ENCODE data around the gene SPTB. TPM values are rescaled to one million over a fixed set of nuclear protein-coding genes. Genes with fewer than 3 reads are reported as not detected.

The SPTB gene
- total RNA-seq, 1 experiment from 2014 or later = 2.3 TPM

DNA sequence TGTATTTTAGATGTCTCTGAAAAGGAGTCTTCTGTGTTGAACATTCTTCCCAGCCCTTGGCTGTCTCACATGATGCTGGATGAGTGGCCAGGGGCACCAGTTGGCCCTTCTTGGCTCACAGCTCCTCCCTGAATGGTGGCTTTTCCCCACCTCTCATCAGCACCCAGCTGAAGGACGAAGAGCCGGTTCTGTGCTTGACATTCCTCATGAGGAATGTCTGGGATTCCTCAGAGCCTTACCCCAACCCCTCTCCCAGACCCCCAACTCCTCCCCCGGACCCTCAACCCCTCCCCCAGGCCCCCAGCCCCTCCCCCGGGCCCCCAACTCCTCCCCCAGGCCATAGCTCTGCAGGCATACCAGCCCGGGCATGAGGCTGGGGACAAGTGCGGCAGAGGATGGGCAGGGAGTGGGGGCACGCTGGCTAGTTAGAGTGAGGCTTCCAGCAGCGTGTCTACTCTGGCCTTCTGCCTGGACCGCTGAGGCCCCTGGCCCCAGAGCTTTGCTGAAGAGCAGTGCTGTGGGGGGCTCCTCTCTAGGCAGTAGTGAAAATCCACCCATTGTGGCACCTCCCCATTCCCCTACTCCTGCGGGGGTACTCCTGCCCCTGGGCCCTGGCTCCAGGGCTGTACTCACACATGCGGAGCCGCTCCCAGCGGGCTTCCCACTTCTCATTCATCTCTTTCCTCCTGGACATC lies 111.2 kb downstream of the SPTB start:
- BruUV-seq (replicated peaks) = no TSS peak
- TF ChIP-seq, protein P1, sequence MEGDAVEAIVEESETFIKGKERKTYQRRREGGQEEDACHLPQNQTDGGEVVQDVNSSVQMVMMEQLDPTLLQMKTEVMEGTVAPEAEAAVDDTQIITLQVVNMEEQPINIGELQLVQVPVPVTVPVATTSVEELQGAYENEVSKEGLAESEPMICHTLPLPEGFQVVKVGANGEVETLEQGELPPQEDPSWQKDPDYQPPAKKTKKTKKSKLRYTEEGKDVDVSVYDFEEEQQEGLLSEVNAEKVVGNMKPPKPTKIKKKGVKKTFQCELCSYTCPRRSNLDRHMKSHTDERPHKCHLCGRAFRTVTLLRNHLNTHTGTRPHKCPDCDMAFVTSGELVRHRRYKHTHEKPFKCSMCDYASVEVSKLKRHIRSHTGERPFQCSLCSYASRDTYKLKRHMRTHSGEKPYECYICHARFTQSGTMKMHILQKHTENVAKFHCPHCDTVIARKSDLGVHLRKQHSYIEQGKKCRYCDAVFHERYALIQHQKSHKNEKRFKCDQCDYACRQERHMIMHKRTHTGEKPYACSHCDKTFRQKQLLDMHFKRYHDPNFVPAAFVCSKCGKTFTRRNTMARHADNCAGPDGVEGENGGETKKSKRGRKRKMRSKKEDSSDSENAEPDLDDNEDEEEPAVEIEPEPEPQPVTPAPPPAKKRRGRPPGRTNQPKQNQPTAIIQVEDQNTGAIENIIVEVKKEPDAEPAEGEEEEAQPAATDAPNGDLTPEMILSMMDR (conservative IDR thresholded peaks at IDR 0.05; ENCODE audit: low read depth, low read length) = no peak
- TF ChIP-seq EZH2phosphoT487 (IDR thresholded peaks at IDR 0.05; ENCODE audit: borderline replicate concordance, low read length) = no peak
- TF ChIP-seq EZH2 (IDR thresholded peaks at IDR 0.05; ENCODE audit: low read length, unreplicated experiment) = no peak
- CTCF ChIA-PET = interaction anchor here (1.1 kb wide), 1 partner anchor 13 kb away, joined by 3 read pairs; no protein-coding TSS in a partner anchor
- intact Hi-C loops (cut with micrococcal nuclease) = no loop called here
- Histone ChIP-seq H4K20me1 (ENCODE audit: low read length) (no peaks in the 10 kb centered on the region), H3K36me3 (ENCODE audit: low read depth, low read length) (no peaks in the 10 kb centered on the region), H3K27ac (ENCODE audit: low read length) (no peak overlapping the region), H2AFZ (ENCODE audit: low read length) (no peak overlapping the region), H3K79me2 (ENCODE audit: low read length) (no peaks in the 10 kb centered on the region), H3K4me2 (ENCODE audit: low read length) (no peak overlapping the region), H3K9ac (ENCODE audit: low read length) (no peak overlapping the region), H3K27me3 (ENCODE audit: low read length) (no peaks in the 10 kb centered on the region), H3K9me3 (ENCODE audit: low read length) (no peaks in the 10 kb centered on the region), H3K9me2 (replicated peaks; ENCODE audit: low read length) (no peaks in the 10 kb centered on the region), H3F3A (ENCODE audit: low read length, unreplicated experiment) (no peaks in the 10 kb centered on the region), H3K4me1 (ENCODE audit: insufficient read depth, low read length) (peaks cover 21% of the 10 kb centered on the region), H3K4me3 (ENCODE audit: low read length) (no peak overlapping the region)
- no peak for DNase-seq
- POLR2A ChIA-PET (ENCODE audit: unreplicated experiment) = no interaction called here
- no peak for ATAC-seq

DNA sequence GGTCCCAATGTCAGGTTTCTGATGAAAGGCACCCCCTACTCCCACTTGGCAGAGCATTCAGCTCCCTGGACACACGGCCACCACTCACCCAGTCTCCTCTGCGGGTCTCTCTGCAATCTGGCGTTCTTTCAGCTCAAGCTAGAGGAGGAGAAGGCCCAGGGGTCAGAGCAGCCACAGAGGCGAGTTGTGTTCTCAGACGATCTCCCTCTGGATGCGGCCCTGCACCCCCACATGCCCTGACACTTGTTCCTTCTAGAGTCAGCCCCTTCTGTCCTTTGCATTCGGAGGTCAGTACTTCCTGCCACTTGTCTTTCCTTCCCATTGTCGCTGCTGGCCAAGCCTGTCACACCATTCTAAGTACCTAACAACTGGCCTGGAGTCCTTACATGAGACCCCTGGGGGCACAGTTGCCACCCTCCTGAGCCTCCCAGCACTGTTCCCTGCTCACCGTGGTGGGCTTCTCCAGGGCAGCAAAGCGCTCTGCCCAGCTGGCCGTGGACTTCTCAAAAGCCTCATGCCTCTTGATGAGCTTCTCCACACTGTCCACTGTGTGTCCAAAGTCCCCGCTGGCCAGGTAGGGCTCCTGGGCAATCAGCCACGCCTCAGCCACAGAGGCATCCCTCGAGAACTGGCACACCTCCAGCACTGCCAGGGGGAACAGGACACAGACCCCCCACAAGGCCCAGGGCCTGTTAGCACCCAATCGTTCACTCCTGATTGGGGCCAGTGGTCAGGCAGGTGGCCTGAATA lies 112.3 kb downstream of the SPTB start:
- POLR2A ChIA-PET (ENCODE audit: unreplicated experiment) = no interaction called here
- no peak overlapping the region for H3K9ac ChIP-seq (ENCODE audit: low read length)
- no peak overlapping the region for H2AFZ ChIP-seq (ENCODE audit: low read length)
- H4K20me1 ChIP-seq (ENCODE audit: low read length) = no peaks in the 10 kb centered on the region
- no peak overlapping the region for H3K27ac ChIP-seq (ENCODE audit: low read length)
- no TSS peak for BruUV-seq (replicated peaks)
- H3K4me2 ChIP-seq (ENCODE audit: low read length) = no peak overlapping the region
- H3K36me3 ChIP-seq (ENCODE audit: low read depth, low read length) = no peaks in the 10 kb centered on the region
- H3K79me2 ChIP-seq (ENCODE audit: low read length) = no peaks in the 10 kb centered on the region
- CTCF ChIA-PET = interaction anchor here (0.6 kb wide), 1 partner anchor 41 kb away, joined by 3 read pairs; no protein-coding TSS in a partner anchor
- no peak overlapping the region for H3K4me3 ChIP-seq (ENCODE audit: low read length)
- no peaks in the 10 kb centered on the region for H3K9me2 ChIP-seq (replicated peaks; ENCODE audit: low read length)
- intact Hi-C loops (cut with micrococcal nuclease) = no loop called here
- DNase-seq = no peak
- H3K27me3 ChIP-seq (ENCODE audit: low read length) = no peaks in the 10 kb centered on the region
- TF ChIP-seq EZH2phosphoT487 (IDR thresholded peaks at IDR 0.05; ENCODE audit: borderline replicate concordance, low read length) (no peak), EZH2 (IDR thresholded peaks at IDR 0.05; ENCODE audit: low read length, unreplicated experiment) (no peak)
- TF ChIP-seq, protein P1 (conservative IDR thresholded peaks at IDR 0.05; ENCODE audit: low read depth, low read length) = no peak
- no peaks in the 10 kb centered on the region for H3F3A ChIP-seq (ENCODE audit: low read length, unreplicated experiment)
- H3K9me3 ChIP-seq (ENCODE audit: low read length) = no peaks in the 10 kb centered on the region
- peaks cover 29% of the 10 kb centered on the region for H3K4me1 ChIP-seq (ENCODE audit: insufficient read depth, low read length)
- ATAC-seq = no peak

Data from PC-3 (cell line).